KMS-11 (cell line): Measurements from ENCODE around the gene YBX3.

ENCODE experiments used
- H2AFZ ChIP-seq: fragments of 200-600 bp; sonication (generic); 2 replicates; pipeline ENCODE4 v1.6.1; 2016; ENCODE audit warnings: antibody characterized with exemption, mixed run types, low read depth
- H3K27ac ChIP-seq: fragments of 200-600 bp; sonication (generic); 2 replicates; pipeline ENCODE4 v1.6.1; 2016; ENCODE audit warnings: mild to moderate bottlenecking, mixed run types
- H3K27me3 ChIP-seq: fragments of 200-600 bp; sonication (generic); 2 replicates; pipeline ENCODE4 v1.6.1; 2017; ENCODE audit warnings: mild to moderate bottlenecking, low read depth, mixed run types, moderate library complexity; ENCODE audit not compliant: insufficient read depth
- H3K36me3 ChIP-seq: fragments of 200-600 bp; sonication (generic); 2 replicates; pipeline ENCODE4 v1.6.1; 2017; ENCODE audit warnings: mild to moderate bottlenecking, mixed run types; ENCODE audit not compliant: insufficient read depth
- H3K4me1 ChIP-seq: fragments of 200-600 bp; sonication (generic); 2 replicates; pipeline ENCODE4 v1.6.1; 2016; ENCODE audit warnings: mild to moderate bottlenecking, low read depth, mixed run types; ENCODE audit not compliant: poor library complexity, severe bottlenecking
- H3K4me2 ChIP-seq: fragments of 200-600 bp; sonication (generic); 2 replicates; pipeline ENCODE4 v1.7.0; 2016; ENCODE audit warnings: mild to moderate bottlenecking, mixed run types
- H3K4me3 ChIP-seq: fragments of 200-600 bp; sonication (generic); IDR thresholded peaks from 2 replicates; pipeline ENCODE4 v1.6.1; 2017; ENCODE audit warnings: low read depth, low read length, mixed read lengths; ENCODE audit not compliant: insufficient read depth
- H3K79me2 ChIP-seq: fragments of 200-600 bp; sonication (generic); 2 replicates; pipeline ENCODE4 v1.6.1; 2016; ENCODE audit warnings: low read depth, mixed run types; ENCODE audit not compliant: insufficient read depth
- H3K9ac ChIP-seq: fragments of 200-600 bp; sonication (generic); 2 replicates; pipeline ENCODE4 v1.6.1; 2016; ENCODE audit warnings: mild to moderate bottlenecking, mixed run types
- H4K20me1 ChIP-seq: fragments of 200-600 bp; sonication (generic); 2 replicates; pipeline ENCODE4 v1.6.1; 2016; ENCODE audit warnings: mild to moderate bottlenecking, mixed run types; ENCODE audit not compliant: insufficient read depth
- TF ChIP-seq, protein P1 (sequence below): fragments of 200-600 bp; sonication (generic); conservative IDR thresholded peaks from 2 replicates; pipeline ENCODE4 v1.6.1; 2017; ENCODE audit warnings: low read depth, mild to moderate bottlenecking, antibody characterized with exemption, low read length, moderate library complexity, mixed read lengths

Gene YBX3

DNA sequence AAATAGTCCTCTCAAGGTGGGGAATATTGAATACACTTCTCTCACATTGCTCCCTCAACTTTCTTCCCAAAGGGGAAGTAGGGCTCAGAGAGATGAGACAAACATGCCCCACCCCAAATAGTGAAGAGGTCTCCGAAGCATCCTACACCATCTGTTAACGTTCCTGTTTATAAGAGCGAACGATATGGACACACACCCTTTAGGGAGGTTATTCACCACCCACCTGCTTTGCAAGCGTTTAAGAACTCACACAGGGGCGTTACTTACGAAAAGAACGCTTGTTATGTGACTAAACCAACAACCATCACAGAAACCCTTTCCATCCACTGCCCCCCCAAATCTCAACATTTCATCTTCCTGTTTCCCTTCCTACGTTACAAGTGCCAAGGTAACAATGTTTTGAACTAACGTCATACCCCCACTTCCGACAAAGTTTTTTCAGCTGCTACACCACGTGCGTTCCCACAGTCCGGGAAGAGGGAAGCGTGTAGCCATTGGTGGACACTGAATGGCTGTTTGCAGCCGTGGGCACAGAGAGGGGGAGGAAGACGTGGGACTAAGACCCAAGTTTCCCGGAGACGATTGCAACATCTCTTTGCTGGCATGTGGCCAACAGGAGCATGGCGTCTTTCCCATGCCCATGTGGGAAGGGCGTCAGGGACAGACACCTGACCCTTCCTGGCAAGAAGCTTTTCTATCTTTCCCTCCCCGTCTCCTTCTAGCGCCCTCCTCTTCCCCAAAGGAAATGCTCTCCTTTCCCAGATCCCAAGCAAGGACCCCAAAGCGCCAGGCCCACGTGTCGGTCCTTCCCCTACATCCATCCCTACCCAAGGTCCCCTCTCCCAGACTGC lies 1.2 kb downstream of the YBX3 start:
- Histone ChIP-seq H2AFZ (peak overlapping the region; percentile 32; the same call in 1 of the 2 replicates), H4K20me1 (0 out of 2 replicates have a peak, but pooled peaks cover 3% of the 10 kb centered on the region), H3K4me1 (peaks cover 23% of the 10 kb centered on the region), H3K4me3 (no peak overlapping the region), H3K27ac (peak overlapping the region; percentile 82), H3K4me2 (peak overlapping the region; percentile 47), H3K27me3 (no peaks in the 10 kb centered on the region), H3K9ac (peak overlapping the region; percentile 87), H3K79me2 (peaks cover 51% of the 10 kb centered on the region), H3K36me3 (no peaks in the 10 kb centered on the region)
- TF ChIP-seq, protein P1, sequence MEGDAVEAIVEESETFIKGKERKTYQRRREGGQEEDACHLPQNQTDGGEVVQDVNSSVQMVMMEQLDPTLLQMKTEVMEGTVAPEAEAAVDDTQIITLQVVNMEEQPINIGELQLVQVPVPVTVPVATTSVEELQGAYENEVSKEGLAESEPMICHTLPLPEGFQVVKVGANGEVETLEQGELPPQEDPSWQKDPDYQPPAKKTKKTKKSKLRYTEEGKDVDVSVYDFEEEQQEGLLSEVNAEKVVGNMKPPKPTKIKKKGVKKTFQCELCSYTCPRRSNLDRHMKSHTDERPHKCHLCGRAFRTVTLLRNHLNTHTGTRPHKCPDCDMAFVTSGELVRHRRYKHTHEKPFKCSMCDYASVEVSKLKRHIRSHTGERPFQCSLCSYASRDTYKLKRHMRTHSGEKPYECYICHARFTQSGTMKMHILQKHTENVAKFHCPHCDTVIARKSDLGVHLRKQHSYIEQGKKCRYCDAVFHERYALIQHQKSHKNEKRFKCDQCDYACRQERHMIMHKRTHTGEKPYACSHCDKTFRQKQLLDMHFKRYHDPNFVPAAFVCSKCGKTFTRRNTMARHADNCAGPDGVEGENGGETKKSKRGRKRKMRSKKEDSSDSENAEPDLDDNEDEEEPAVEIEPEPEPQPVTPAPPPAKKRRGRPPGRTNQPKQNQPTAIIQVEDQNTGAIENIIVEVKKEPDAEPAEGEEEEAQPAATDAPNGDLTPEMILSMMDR: no peak

DNA sequence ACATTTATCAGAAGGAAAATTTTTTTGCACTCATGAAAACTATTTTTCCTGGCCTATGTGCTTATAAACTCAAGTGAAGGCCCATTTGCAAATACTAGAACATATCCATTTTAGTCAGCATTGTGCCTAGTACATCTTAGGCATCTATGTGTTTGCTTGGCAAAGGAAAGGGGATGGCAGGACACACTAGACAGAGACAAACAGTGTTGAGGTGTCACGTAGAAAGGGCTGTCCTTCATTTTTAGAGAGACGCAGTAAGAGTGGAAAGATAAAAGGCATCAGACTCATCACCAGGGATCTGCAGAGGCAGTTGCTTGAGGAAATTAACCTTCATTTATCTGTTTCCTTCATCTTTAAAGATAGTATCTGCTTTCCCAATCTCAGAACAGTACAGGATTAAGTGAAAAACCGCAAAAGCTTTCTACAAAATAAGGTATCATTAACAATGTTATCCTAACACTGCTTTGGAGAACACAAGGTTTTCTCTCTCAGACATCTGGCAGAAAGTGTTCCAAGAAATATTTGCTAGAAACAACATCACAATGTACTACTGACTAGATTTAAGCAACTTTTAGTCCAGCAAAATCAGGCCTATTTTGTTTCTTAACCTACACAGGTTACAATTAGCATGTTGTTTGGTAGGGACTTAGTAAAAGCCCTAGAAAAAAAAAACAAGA lies 2.0 kb downstream of the YBX3 start:
- peaks cover 55% of the 10 kb centered on the region for H3K79me2 ChIP-seq
- peak overlapping the region; percentile 82; the same call in 1 of the 2 replicates for H3K27ac ChIP-seq
- peak overlapping the region; percentile 47 for H3K4me2 ChIP-seq
- no peak overlapping the region; the same call in 1 of the 2 replicates for H2AFZ ChIP-seq
- peak overlapping the region; percentile 87; the same call in 1 of the 2 replicates for H3K9ac ChIP-seq
- H3K4me1 ChIP-seq: peaks cover 23% of the 10 kb centered on the region
- H4K20me1 ChIP-seq: 0 out of 2 replicates have a peak, but pooled peaks cover 3% of the 10 kb centered on the region
- H3K4me3 ChIP-seq: no peak overlapping the region
- TF ChIP-seq, protein P1: no peak
- H3K36me3 ChIP-seq: no peaks in the 10 kb centered on the region
- no peaks in the 10 kb centered on the region for H3K27me3 ChIP-seq

GRCh38 chr12:10719482-10719881 lies 3.6 kb downstream of the YBX3 start:
- no peak overlapping the region; the same call in 1 of the 2 replicates for H3K4me2 ChIP-seq
- peaks cover 20% of the 10 kb centered on the region for H3K4me1 ChIP-seq
- no peak overlapping the region for H3K4me3 ChIP-seq
- TF ChIP-seq, protein P1: no peak
- no peak overlapping the region for H3K27ac ChIP-seq
- no peaks in the 10 kb centered on the region for H3K36me3 ChIP-seq
- H3K79me2 ChIP-seq: peaks cover 55% of the 10 kb centered on the region
- H2AFZ ChIP-seq: no peak overlapping the region
- H4K20me1 ChIP-seq: 0 out of 2 replicates have a peak, but pooled peaks cover 3% of the 10 kb centered on the region
- no peak overlapping the region for H3K9ac ChIP-seq
- no peaks in the 10 kb centered on the region for H3K27me3 ChIP-seq

DNA sequence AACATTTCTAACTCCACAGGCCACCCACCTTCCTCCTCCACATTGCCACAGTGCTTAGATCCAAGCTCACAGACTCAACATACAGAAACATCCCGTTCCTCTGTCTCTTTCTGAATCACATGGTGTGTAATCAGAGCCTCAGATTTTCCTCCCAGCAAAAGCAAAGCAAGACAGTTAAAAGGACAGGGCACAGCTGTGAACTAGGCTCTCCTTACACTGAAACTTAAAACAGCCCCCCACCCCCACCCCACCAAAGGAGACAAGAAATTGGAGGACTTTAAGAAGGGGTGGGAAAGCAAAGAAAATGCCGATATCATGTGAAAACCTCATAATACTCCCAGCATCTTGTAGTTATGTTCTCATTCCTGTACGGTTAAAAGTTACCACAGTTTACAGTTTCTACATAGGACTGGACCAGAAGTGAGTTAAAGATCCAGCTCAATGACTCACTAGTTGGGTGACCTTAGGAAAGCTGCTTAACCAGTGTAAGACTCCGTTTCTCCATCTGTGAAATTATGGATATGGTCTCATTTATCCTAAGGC lies 4.8 kb downstream of the YBX3 start:
- Histone ChIP-seq H3K27ac (no peak overlapping the region), H3K36me3 (no peaks in the 10 kb centered on the region), H2AFZ (no peak overlapping the region), H3K4me1 (peaks cover 16% of the 10 kb centered on the region), H3K27me3 (no peaks in the 10 kb centered on the region), H3K4me3 (no peak overlapping the region), H3K79me2 (peaks cover 53% of the 10 kb centered on the region), H3K9ac (no peak overlapping the region), H3K4me2 (no peak overlapping the region), H4K20me1 (0 out of 2 replicates have a peak, but pooled peaks cover 3% of the 10 kb centered on the region)
- TF ChIP-seq, protein P1: no peak
